B cell (primary cell): ENCODE measurements around the gene IL36G.

ENCODE experiments used
- EZH2 ChIP-seq: IDR thresholded peaks from 2 replicates; pipeline ENCODE4 v1.6.1; 2012; ENCODE audit warnings: borderline replicate concordance, low read depth, mild to moderate bottlenecking, moderate library complexity, low read length; ENCODE audit not compliant: insufficient read depth, poor library complexity, severe bottlenecking
- TF ChIP-seq, protein P1 (sequence below): fragments of 200-600 bp; IDR thresholded peaks from one replicate; pipeline ENCODE4 v1.8.0; 2022; ENCODE audit warnings: antibody characterized with exemption, mild to moderate bottlenecking

DNA sequence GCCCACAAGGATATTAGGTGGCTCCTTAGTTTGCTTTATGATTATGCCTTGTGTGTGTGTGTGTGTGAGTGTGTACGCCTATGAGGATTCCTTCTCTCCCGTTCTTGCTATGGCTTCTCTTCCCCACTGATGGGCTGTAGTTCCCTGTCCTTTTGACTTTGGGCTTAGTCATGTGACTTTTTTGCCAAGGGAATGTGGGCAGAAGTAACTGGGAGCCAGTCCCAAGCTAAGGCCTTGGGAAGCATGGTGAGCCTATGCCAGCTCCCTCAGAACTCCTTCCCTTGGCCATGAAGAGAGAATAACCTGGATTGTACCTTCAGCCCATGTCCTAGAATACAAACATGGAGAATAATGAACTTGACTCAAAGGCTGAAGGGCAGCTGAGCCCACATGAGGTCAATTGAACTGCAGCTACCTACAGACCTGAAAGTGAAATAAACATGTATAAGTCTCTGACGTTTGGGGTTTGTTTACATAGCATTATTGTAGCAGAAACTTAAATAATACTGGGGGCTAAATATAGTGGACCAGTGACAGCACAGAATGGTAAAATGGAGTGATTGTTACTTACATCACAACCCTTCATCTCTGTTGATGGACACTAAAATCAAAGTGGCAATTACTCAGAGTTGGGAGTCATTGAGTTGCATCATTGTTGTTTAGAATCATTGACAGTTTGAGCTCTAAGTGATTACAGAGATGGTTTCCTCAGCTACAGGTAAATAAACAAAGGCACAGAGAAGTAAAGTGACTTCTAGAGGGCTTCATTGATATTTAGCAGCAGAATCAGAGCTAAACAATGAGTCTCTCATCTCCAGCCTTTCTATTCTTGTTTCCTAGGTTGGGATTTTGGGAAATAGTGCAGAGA, 15.3 kb upstream of the IL36G start:
- TF ChIP-seq, protein P1, sequence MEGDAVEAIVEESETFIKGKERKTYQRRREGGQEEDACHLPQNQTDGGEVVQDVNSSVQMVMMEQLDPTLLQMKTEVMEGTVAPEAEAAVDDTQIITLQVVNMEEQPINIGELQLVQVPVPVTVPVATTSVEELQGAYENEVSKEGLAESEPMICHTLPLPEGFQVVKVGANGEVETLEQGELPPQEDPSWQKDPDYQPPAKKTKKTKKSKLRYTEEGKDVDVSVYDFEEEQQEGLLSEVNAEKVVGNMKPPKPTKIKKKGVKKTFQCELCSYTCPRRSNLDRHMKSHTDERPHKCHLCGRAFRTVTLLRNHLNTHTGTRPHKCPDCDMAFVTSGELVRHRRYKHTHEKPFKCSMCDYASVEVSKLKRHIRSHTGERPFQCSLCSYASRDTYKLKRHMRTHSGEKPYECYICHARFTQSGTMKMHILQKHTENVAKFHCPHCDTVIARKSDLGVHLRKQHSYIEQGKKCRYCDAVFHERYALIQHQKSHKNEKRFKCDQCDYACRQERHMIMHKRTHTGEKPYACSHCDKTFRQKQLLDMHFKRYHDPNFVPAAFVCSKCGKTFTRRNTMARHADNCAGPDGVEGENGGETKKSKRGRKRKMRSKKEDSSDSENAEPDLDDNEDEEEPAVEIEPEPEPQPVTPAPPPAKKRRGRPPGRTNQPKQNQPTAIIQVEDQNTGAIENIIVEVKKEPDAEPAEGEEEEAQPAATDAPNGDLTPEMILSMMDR: no peak
- no peak for TF ChIP-seq EZH2
